NCI-H526 (cell line): Measurements from ENCODE around the gene GCNT3.

ENCODE experiments used
- DNase-seq, 2 experiments: peaks; one replicate each; lab custom pipeline; 2025; lab: John Stamatoyannopoulos, UW

Gene GCNT3, protein sequence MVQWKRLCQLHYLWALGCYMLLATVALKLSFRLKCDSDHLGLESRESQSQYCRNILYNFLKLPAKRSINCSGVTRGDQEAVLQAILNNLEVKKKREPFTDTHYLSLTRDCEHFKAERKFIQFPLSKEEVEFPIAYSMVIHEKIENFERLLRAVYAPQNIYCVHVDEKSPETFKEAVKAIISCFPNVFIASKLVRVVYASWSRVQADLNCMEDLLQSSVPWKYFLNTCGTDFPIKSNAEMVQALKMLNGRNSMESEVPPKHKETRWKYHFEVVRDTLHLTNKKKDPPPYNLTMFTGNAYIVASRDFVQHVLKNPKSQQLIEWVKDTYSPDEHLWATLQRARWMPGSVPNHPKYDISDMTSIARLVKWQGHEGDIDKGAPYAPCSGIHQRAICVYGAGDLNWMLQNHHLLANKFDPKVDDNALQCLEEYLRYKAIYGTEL

DNA sequence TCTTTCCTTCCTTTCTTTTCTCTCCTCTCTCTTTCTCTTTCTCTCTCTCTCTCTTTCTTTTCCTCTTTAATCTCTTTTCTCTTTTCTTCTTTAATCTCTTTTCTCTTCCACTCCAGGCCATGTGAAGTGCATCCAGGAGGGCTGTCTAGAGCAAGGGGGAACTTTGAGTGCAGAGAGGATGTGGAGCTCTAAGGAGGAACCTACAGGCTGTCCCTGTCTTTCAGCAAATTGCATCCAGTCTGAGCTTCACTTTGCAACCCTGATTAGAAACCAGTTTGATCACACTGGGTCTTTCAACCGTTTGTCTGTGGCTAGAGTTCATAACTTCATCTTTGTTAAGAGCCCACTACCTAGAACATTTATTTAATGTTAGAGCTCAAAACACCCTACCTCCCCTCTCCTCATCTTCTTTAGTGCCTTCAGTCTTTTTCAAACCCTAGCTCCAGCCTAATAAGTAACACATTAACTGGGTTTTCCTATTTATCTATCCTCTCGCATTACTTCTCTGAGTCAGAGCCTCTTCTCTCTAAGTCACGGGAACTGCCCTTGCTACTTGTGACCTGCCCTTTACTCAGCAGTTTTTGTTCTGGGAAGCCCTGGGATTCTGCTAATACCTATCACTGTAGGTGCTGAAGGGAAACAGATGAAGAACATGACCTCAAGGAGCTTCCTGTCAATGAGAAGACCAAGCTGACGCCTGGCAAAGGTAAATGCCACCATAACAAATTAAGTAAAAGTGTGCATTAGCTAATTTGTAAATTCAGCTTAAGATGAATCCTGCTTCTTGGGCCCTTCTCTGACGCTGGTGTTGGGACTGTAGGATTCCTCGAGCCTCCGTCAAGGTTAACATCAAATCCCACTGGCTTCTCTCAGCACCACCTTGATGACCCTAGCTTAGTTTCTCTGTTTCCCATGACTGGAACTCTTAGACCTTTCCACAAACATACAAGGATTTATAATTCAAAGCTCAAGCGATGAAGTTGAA is at the start of gene GCNT3:
GCNT3 (plus strand) TSS at position 508 of the 985 bp plus-strand sequence. CDS start 6,456 bp downstream, outside the sequence.
- peak; percentile 18 to 33 for DNase-seq

DNA sequence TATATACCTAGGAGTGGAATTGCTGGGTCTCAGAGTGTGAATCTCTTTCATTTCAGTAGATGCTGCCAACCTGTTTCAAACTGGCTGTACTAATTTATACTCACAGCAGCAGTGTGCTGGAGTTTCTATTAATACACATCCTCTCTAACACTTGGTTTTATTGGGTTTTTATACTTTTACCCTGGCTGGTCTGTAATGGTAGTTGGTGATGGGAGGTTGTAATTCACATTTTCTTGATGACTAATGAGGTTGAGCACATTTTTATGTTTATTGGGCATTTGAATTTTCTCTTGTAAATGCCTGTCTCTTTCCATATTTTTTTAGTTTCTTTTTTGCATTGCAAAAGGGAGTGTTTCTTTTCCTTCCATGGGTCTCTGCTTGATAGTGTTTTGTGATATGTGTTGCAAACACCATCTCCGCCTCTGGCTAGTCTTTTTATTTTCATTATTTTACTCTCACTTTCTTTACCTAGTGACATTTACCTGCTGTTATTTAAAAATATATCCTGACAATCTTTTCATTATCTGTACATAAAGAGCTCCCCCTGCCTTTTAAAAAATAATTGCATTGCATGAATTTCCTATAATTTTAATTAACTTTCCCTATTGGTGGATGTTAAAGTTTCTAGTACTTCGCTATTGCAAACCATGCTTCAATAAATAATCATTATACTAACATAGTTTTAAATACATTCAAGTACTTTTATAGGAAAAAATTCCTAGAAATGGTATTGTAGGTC is 49.0 kb upstream of the GCNT3 start:
- DNase-seq, result peak; percentile 85 to 89

DNA sequence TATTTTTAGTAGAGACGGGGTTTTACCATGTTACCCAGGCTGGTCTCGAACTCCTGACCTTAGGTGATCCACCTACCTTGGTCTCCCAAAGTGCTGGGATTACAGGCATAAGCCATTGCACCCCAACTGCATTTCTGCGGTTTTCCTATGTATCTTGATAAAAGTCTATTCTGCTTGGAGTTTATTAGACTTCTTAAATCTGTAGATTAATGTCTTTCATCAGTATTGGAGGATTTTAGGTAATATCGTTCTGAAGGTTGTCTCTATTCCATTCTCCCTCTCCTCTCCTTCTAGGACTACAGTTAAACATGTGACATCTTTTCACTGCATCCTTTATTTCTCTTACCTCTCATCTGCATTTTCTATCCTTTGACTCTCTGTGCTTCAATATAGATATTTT is 46.3 kb upstream of the GCNT3 start:
- DNase-seq, result no peak

DNA sequence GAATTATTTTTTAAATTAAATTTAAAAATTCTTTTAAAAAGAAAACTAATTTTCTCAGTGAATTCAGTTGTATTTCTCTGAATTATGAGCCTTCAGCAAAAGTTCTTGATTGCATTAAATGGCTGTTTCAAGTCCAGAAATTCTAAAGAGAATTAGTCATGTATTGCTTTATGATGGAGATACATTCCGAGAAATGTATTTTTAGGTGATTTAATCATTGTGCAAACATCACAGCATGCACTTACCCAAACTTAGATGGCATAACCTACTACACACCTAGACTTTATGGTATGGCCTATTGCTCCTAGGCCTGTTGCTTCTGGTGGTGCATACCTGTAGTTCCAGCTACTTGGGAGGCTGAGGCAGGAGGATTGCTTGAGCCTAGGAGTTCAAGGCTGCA is 44.3 kb upstream of the GCNT3 start:
- no peak for DNase-seq

DNA sequence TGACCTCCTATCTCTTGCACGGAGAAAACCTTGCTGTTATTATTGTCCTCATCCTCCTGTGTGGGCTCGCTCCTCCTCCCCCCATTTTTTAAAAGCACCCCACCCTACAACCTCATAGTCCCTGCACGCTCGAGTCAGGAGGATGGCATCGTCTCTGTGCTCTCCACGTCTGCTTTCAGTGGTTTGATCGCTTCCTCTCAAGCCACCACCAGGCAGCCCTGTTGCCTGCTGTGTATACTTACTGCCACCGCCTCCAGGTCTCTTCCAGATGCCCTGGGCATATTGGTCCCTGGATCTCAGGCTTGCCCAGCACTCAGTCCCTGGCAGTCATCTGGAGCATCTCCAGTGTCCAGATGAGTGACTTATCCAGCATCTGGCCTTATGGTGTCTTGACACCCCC is 42.1 kb upstream of the GCNT3 start:
- no peak for DNase-seq

DNA sequence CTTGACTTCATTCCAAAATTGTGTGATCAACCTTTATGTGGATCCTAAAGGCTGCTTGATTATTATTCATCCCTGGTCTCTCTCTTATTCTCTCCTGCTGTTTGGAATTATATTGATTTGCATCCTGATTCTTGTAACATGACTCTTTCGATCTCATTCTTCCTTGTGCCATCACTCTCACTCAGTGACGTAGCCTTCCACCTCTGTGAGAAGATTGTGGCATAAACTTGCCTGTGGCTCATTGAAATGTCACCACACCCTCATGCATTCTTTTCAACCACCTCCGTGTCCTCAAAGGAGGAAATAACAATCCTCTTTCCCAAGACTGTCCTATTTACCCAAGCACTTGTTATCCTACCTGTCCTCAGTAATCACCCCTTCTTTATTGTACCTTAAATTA is 41.3 kb upstream of the GCNT3 start:
- peak; percentile 38 to 45 for DNase-seq

DNA sequence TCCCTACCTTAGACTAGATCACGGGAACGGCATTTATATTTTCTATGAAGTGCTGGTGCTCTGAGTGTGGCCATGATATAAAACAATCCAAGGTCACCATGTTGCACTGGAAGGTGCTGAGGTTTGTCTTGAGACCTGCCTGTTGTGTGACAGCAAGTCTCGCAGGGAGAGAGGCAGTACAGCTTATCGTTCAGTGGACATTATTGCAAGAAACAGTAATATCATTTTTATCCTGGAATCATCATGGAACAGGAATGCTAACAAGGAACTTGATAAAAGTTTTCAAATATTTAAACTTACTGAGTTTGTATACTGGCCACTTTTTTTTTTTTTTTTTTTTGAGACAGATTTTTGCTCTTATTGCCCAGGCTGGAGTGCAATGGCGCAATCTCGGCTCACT is 40.0 kb upstream of the GCNT3 start:
- no peak for DNase-seq

DNA sequence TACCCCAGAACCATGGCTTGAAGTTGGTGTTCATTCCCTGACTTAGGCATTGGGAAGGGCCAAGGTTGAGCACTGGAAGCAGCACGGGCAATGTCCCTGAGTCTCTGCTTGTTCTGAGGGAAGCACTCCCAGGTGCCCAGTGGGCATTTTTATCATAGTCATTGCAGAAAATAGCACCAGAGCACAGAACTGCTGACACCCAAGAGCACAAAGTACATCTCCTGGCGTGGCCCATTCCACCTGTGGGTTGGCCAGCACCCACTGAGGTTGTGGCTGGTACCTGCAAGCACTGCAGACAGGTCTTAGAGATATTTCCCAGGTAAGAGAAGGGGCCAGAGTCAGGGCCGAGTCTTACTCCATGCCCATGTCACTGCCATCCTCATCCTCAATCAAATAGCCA is 28.5 kb upstream of the GCNT3 start:
- DNase-seq, result no peak

DNA sequence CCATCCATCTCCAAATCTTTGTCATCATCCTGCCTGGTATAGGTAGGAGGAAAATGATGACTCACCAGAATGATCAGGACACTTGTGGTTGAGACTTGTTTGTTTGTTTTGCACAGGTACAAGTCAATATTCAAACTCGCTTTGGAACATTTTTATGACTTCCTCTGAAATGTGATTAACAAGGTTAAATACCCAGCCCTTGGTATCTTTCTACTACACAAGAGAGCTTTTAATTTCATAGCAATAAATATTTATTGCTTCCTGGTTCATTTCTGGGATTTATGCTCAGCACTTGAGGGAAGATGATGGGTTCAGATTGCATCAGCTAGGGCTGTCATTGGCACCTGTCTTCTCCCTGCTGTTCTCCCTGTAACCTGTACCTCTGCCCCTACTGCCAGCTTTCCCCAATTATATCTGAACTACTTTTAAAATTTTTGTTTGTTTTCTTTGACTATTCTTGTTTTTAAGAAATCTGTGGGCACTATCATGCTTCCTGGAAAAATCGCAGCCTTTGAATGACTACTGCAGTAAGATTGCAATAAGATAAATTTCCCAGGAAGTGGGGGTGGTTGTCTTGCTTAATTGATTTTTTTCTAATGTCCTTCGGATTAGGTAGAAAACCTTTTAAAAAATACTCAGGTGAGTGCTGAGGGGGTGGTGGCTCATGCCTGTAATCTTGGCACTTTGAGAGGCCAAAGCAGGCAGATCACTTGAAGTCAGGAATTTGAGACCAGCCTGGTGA is 24.3 kb upstream of the GCNT3 start:
- DNase-seq, result peak; percentile 15 to 48

DNA sequence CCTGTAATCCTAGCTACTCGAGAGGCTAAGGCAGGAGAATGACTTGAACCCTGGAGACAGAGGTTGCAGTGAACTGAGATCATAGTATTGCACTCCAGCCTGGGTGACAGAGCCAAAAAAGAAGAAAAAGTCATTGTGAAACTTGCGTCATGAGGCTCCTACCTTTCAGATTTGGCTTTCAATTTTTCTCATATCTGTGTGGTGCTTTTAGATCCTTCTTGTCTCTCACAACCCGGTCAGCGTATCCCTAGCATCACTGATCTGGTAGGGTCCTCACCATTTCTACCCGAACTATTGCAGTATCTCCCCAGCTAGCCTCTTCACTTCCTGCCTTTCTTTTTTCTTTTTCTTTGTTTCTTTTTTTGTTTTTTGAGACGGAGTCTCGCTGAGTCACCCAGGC is 21.6 kb upstream of the GCNT3 start:
- no peak for DNase-seq

DNA sequence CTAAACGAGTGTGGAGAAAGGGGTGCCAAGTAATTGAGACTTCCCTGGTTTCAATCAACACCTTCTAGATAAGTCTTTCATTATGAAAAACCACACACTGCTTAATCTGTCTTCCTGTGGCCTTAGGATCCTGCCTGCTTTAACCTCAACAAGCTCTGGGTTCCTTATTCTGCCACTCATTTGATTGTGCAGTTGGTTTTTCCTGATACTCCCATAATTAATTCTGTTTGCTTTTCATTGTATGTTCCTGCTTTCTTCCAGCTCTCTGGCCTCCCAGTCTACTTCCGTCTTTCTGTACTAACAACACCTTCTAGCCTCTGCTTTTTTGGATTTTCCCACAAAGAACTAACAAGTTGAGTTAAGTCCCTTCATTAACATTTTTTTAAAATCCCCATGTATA is 20.2 kb upstream of the GCNT3 start:
- no peak for DNase-seq

DNA sequence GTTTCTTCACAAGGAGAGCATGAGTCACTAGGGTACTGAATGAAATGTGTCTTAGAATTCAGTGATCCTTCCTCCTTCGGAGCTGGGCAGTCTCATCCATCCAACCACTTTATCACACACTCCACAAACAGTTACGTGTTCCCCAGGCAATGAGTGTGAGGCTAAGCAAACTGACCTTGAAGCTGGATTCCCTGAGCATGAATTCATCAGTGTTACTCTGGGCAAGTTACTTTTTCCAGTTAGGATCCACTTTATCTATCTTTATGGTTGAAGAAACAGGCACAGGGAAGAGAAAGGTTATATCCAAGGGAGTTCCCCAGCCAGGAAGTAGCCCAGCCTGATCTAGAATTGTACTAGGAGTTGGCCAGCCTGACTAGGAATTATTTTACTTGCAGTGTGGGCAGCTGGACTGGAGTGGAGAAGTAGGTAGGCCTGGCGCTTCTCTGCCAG is 17.1 kb upstream of the GCNT3 start:
- DNase-seq, result no peak

DNA sequence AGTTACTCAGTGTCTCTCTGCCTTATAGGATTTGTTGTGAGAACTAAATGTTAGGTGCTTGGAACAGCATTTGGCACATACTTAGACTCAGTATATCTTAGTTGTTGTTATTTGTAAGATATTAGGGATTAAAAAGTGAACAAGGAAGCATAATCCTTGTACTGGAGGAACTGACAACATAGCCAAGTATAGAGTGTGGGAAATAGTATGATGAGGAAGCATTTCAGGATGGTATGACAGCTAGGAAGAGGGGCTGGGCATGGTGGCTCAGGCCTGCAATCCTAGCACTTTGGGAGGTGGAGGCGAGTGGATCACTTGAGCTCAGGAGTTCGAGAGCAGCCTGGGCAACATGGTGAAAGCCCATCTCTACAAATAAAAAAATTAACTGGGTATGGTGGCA is 16.6 kb upstream of the GCNT3 start:
- DNase-seq, result no peak

DNA sequence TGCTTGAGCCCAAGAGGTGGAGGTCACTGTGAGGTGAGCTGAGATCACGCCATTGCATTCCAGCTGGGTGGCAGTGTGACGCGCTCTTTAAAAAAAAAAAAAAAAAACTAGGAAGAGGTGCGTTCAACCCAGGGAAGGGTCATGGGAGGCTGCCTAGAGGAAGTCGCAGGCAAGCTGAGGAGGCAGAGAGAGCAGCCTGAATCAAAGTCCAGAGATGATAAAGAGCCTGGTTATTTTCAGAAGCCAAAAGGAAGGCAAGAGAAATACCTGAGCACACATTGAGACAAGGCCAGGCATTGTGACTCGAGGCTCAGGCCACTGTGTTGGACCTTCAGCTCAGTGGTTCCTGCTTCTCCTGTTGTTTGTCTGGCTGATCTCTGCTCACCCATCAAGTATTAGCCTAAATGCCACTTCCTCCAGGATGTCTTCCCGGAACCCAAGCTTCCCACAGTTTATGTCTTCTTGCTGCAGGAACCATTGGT is 16.1 kb upstream of the GCNT3 start:
- no peak for DNase-seq

DNA sequence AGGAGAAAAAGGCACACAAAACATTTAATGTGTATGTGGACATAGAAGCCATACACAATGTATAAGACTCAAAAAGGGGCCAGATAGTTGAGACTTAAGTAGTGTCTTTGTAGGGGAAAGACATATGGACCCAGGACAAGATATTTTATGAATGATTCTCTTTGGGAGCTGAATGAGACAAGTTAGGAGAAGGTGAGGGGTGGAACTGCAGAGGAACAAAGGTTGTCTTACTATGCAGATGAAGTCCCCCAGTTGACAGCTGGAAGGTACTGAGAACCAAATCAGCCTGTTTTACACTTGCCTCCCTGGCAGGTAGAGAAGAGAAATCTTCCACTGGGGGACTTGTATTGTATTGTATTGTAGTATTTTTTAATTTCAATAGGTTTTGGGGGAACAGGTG is 14.9 kb upstream of the GCNT3 start:
- DNase-seq, result no peak

DNA sequence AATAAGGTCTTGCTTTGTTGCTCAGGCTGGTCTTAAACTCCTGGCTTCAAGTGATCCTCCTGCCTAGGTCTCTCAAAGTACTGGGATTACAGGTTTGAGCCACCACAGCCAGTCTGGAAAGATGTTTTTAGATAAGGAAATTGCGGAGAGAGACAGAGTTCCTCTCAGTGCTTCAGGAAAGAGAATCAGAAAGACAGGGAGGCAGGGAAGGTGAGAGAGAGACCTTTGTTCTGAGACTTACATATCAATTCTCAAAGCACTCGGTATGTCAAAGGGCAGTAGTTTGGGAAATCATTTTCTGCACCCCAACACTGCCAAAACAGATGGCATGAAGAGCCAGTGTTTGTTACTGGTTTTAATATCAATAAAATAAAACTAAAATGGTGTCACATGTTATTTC is 13.1 kb upstream of the GCNT3 start:
- DNase-seq, result no peak

DNA sequence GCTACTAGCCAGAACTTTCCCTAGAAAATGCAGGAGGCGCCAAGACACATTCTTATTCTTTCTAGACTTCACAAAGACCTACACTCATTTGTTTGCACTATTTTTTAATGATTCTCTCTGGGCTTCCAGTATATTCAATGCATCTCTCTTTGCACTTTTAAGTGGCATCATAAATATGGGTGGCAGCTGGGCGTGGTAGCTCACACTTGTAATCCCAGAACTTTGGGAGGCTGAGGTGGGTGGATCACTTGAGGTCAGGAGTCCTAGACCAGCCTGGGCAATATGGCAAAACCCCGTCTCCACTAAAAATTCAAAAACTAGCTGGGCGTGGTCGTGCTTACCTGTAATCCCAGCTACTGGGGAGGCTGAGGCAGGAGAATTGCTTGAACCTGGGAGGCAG is 5.6 kb upstream of the GCNT3 start:
- no peak for DNase-seq

DNA sequence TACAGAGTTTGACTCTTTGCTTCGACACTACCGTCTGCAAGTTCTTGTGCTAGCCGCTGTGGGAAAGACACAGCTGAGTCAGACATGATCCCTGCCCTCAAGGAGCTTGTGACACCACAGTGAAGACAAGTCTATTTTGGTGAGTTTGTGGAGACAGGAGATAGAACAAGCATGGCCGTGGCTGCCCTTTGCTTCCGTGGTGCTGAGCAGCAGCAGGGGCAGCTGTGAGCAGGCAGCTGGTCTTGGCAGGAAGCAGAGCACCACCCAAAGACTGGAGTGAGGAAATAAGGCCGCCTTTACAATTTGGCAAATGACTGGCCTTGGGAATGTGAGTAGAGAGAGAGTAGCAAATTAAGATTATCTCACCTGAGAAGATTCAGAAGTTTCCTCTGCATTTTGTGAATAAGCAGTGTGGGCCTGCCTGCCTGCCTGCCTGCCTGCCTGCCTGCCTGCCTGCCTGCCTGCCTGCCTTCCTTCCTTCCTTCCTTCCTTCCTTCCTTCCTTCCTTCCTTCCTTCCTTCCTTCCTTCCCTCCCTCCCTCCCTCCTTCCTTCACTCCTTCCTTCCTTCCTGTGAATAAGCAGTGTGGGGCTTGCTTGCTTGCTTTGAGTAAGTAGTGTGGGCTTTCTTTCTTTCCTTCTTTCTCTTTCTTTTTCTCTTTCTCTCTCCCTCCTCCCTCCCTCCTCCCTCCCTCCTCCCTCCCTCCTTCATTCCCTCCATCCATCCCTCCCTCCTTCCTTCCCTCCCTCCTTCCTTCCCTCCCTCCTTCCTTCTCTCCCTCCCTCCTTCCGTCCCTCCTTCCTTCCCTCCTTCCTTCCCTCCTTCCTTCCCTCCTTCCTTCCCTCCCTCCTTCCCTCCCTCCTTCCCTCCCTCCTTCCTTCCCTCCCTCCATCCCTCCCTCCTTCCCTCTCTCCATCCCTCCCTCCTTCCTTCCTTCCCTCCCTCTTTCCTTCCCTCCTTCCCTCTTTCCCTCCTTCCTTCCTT is 1.6 kb upstream of the GCNT3 start:
- no peak for DNase-seq

DNA sequence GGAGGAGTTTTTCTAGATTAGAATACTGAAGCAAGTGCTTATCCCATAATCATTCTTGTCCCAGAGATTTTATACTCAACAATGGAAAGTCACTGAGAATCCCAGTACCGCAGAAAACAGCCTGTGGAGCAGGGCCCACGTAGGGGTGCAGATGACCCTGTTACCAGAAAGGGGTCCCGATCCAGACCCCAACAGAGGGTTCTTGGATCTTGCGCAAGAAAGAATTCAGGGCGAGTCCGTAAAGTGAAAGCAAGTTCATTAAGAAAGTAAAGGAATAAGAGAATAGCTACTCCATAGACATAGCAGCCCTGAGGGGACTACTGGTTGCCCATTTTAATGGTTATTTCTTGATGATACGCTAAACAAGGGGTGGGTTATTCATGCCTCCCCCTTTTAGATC is 2.6 kb downstream of the GCNT3 start:
- DNase-seq, result no peak

DNA sequence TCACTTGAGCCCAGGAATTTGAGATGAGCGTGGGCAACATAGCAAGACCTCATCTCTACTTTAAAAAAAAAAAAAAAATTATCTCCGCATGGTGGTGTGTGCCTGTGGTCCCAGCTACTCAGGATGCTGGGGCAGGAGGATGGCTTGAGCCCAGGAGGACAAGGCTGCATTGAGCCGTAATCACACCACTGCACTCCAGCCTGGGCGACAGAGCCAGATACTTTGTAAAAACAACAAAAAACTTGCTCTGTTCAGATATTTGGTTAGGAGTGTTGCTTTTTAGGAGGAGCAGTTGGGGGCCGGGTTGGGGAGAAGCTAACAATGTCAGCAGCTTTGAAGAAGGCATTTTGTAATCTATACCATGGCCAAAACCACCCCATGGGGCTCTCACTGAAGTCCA is 4.1 kb downstream of the GCNT3 start:
- no peak for DNase-seq
